Measurements from ENCODE around the gene OSMR.

GRCh38 chr5:38845526-38846378 lies at the start of gene OSMR:
- TF ChIP-seq TAF1 (IDR thresholded peaks at IDR 0.05; ENCODE audit: low read depth) = no peak
- TF ChIP-seq CTCF (IDR thresholded peaks at IDR 0.05; ENCODE audit: poor library complexity, severe bottlenecking) = no peak
- no peak for TF ChIP-seq RAD21 (conservative IDR thresholded peaks at IDR 0.05)
- TF ChIP-seq POLR2AphosphoS5 (IDR thresholded peaks at IDR 0.05) = no peak
- TF ChIP-seq MXI1 (conservative IDR thresholded peaks at IDR 0.05; ENCODE audit: poor library complexity, severe bottlenecking) = no peak
